RWPE1 (cell line): ENCODE data around the gene GDPGP1.
"Not testable (repeated sequence)": the region's sequence is repeated elsewhere in the genome, so short reads cannot be mapped to it uniquely, and the experiment has no call there.

ENCODE experiments used
- CTCF ChIA-PET: fragments of 350-600 bp; sonication (Branson Sonifier 250); formaldehyde crosslinking; extraction: SDS; loops from one replicate; lab custom pipeline; 2021; lab: Yijun Ruan, JAX
- POLR2A ChIA-PET: fragments of 400-600 bp; formaldehyde crosslinking; extraction: SDS; loops from one replicate; lab custom pipeline; 2020; ENCODE audit warnings: antibody characterized with exemption; ENCODE audit not compliant: low non-redundant PET; lab: Yijun Ruan, JAX
- DNase-seq: peaks from one replicate; pipeline ENCODE4 v3.0.0; 2012; ENCODE audit warnings: low spot score
- H3K27ac ChIP-seq: fragments of 450-650 bp; 2 replicates; pipeline ENCODE4 v1.5.1; 2017
- TF ChIP-seq, protein P1 (sequence below): fragments of 450-650 bp; conservative IDR thresholded peaks from 2 replicates; pipeline ENCODE4 v1.5.1; 2017; ENCODE audit warnings: low read depth, mild to moderate bottlenecking

Gene GDPGP1, protein sequence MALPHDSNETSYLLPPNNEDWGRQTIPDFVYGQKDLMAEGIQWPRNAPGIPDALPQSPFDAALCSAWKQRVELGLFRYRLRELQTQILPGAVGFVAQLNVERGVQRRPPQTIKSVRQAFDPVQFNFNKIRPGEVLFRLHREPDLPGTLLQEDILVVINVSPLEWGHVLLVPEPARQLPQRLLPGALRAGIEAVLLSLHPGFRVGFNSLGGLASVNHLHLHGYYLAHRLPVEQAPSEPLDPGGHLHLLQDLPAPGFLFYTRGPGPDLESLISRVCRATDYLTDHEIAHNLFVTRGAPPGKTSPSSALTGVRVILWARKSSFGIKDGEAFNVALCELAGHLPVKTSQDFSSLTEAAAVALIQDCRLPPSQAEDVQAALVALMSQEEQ

DNA sequence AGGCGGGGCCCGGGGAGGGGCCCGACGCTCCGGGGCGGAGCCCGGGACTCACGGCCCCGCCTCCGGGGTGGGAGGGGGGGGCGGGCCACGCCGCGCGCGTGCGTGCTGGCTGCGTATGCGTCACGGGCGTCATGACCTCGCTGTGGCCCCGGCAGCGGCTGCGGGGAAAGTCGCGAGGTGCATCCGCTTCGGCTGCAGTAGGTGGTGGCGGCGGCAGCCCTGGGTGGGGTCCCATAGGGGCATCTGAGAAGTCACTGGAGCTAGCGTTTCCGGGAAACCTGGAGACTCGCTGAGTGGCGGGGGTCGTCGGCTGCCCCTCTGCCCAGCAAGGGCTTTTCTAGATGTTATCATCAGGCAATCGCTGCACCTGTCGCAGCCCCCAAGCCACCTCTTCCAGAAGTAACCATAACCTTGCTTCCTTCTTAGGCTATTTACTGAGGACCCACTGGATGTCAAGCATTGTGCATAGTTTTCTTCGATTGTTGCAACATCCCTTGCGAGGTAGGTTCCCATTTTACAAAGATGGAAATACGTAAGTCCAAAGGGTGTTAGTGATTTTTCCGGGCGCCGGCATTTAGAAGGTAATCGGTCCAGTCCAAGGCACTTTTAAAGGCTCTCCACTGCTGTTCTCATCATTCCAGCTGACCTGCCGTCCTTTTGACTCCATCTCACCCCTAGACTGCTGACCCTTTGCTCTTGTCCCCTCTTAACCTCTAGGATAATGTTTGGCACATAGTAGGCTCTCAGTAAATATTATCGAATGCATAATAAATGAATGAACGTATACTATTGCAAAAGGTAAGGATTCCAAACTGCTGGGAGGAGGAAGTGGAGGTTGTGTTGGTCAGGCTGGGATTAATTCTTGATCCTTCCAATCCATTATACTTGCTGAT lies at the start of gene GDPGP1:
GDPGP1 (plus strand) TSS at position 114 of the 893 bp plus-strand sequence. CDS start 6,700 bp downstream, outside the sequence.
- CTCF ChIA-PET = interaction anchor here (0.5 to 1.1 kb wide), 2 partner anchors 53 to 91 kb away, joined by 3 to 4 read pairs; no protein-coding TSS in a partner anchor

DNA sequence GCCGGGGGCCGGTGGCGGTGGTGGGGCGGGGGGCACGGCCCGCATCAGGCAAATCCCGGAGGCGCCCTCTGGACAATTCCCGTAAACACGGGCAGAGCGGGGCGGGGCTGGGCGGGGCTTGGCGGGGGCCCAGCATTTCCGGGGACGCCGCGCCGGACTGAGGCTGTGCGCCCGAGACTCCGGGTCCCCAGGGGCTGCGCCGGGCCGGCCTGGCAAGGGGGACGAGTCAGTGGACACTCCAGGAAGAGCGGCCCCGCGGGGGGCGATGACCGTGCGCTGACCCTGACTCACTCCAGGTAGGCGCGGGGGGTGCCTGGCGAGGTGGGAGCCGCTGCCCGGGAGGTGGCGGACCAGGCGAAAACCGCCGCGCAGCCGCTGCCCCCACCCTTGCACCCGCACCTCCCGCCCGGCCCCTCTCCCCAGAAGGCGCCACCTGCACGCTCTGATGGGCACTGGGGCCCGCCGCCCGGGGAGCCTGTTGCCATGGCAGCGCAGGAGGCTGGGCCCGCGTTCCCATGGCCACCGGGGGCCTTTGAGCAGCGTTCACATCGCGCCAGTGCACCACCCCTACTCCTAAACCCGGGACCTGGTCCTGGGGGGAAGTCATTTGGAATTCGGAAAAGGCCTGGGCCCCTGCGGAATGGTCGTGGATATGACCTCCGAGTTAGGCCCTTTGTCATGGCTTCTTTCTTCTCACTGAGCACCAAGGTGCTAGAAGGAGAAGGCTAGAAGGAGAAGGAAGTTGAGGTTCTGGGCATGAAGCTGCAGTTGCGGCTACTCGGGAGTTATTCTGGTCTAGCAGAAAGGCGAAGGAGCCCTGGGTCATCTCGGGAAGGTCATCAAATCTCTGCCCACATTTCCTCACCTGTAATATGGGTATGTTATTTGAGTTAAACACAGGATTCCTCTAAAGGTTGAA lies 49.0 kb upstream of the GDPGP1 start:
- H3K27ac ChIP-seq = peak overlapping the region; percentile 98
- ChIA-PET CTCF (no interaction called here), POLR2A (interaction anchor here (1.3 to 1.5 kb wide), 2 partner anchors 16 to 23 kb away, joined by 3 to 6 read pairs; partner anchors contain the start of gene SEMA4B)
- DNase-seq = peak; percentile 78
- TF ChIP-seq, protein P1, sequence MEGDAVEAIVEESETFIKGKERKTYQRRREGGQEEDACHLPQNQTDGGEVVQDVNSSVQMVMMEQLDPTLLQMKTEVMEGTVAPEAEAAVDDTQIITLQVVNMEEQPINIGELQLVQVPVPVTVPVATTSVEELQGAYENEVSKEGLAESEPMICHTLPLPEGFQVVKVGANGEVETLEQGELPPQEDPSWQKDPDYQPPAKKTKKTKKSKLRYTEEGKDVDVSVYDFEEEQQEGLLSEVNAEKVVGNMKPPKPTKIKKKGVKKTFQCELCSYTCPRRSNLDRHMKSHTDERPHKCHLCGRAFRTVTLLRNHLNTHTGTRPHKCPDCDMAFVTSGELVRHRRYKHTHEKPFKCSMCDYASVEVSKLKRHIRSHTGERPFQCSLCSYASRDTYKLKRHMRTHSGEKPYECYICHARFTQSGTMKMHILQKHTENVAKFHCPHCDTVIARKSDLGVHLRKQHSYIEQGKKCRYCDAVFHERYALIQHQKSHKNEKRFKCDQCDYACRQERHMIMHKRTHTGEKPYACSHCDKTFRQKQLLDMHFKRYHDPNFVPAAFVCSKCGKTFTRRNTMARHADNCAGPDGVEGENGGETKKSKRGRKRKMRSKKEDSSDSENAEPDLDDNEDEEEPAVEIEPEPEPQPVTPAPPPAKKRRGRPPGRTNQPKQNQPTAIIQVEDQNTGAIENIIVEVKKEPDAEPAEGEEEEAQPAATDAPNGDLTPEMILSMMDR = no peak

More for the DNA sequence above, at the start of gene GDPGP1:
- TF ChIP-seq, protein P1 = no peak
- H3K27ac ChIP-seq = peak within 1 kb of the TSS; percentile 94
- DNase-seq = peak; percentile 27
- POLR2A ChIA-PET = interaction anchor here (0.5 to 2.0 kb wide), 6 partner anchors 10 to 72 kb away, joined by 3 to 7 read pairs (median 4); no protein-coding TSS in a partner anchor

DNA sequence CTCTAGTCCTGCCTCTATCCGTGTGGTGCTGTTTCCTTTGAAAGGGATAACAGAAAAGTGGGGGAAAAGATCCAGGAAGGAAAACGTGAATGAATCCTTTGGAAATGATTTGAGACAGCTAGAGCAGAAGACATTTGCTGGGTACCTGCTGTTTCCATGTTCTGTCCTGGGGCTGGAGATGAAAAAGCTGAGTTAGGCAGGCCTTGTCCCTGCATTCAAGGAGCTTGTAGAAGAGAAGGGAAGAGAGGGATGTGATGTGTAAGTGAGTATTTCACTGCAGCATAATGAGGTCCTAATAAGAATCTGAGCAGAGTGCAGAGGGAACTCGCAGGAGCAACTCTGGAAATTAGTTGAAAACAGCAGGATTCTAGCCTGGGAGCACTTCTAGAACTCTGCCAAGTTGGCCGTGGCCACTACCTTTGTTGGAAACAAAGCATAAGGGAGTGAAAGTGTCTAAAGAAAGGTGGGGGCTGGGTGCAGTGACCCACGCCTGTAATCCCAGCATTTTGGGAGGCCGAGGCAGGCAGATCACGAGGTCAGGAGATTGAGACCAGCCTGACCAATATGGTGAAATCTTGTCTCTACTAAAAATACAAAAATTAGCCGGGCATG lies 46.6 kb upstream of the GDPGP1 start:
- CTCF ChIA-PET = no interaction called here
- TF ChIP-seq, protein P1 = no peak
- DNase-seq = no peak
- POLR2A ChIA-PET = interaction anchor here (0.5 to 0.6 kb wide), 2 partner anchors 17 to 47 kb away, joined by 3 to 4 read pairs; partner anchors contain the start of gene GDPGP1
- H3K27ac ChIP-seq = peak overlapping the region; percentile 98

DNA sequence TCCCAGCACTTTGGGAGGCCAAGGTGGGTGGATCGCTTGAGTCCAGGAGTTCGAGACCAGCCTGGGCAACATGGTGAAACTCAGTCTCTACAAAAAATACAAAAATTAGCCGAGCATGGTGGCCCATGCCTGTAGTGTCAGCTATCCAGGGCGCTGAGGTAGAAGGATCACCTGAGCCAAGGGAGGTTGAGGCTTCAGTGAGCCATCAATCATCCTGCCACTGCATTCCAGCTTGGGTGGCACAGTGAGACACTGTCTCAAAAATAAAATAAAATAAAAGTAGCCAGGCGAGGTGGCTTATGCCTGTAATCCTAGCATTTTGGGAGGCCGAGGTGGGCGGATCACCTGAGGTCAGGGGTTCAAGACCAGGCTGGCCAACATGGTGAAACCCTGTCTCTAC lies 45.9 kb upstream of the GDPGP1 start:
- POLR2A ChIA-PET, CTCF ChIA-PET, DNase-seq: not testable (repeated sequence)
- H3K27ac ChIP-seq = peak overlapping the region; percentile 98

DNA sequence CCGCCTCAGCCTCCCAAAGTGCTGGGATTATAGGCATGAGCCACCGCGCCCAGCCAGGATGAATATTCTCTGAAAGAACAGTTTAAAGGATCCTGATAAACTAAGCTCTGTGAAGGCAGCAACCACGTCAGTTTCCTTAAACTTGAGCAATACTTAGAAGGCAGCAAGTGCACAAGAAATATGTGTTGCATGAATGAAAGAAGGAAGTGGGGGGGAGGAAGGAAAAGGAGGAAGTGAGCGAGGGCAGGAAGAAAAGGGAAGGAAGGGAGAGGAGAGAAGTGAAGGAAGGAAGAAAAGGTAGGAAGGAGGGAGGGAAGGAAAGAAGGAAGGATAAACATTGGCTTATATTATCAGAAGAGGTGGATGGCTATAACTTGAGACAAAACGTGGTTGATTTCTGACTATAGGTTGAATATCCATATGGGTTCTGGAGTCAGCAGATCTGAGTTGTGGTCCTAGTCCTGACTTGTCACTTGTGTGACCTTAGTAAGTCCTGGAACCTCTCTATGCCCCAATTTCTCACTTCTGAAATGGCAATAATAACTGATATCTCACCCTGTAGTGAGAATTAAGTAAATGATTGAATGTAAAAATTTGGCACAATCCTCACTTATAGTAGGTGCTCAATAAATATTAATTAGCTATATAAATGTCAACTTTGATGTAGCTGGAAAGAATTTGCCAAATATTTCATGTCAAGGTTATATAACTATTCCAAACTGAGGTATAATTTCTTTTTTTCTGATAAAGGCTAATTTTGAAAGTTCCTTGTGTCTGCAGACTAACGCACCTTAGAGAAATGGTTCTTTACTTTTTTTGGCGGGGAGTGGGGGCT lies 44.9 kb upstream of the GDPGP1 start:
- ChIA-PET CTCF (interaction anchor here (0.8 kb wide), 1 partner anchor 25 kb away, joined by 5 read pairs; no protein-coding TSS in a partner anchor), POLR2A (interaction anchor here (0.8 to 1.2 kb wide), 2 partner anchors 12 to 39 kb away, joined by 3 read pairs; partner anchors contain the start of gene SEMA4B)
- DNase-seq = no peak
- TF ChIP-seq, protein P1 = no peak
- H3K27ac ChIP-seq = peak overlapping the region; percentile 98
